Endometrial microvascular endothelial cells (primary cell): ENCODE measurements around the gene TAS2R50. TPM values are rescaled to one million over a fixed set of nuclear protein-coding genes. Genes with fewer than 3 reads are reported as not detected.
"Not testable (repeated sequence)": the region's sequence is repeated elsewhere in the genome, so short reads cannot be mapped to it uniquely, and the experiment has no call there.

ENCODE experiments used
- in situ Hi-C: cut with HindIII; loops from 2 replicates; pipeline ENCODE4 v1.10.0; 2017; ENCODE audit warnings: low sequenced_read_pairs, low pct_unique_long_range_greater_than_20kb; ENCODE audit errors: inconsistent ontology term
- total RNA-seq: library from RNA; depleted of rRNA; stranded (reverse); fragments of >200 nt; gene quantifications from one replicate; pipeline ENCODE4 v1.2.3, GENCODE V29; 2015; ENCODE audit errors: inconsistent ontology term

Gene TAS2R50, protein sequence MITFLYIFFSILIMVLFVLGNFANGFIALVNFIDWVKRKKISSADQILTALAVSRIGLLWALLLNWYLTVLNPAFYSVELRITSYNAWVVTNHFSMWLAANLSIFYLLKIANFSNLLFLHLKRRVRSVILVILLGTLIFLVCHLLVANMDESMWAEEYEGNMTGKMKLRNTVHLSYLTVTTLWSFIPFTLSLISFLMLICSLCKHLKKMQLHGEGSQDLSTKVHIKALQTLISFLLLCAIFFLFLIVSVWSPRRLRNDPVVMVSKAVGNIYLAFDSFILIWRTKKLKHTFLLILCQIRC
- total RNA-seq, result 0.09 TPM

DNA sequence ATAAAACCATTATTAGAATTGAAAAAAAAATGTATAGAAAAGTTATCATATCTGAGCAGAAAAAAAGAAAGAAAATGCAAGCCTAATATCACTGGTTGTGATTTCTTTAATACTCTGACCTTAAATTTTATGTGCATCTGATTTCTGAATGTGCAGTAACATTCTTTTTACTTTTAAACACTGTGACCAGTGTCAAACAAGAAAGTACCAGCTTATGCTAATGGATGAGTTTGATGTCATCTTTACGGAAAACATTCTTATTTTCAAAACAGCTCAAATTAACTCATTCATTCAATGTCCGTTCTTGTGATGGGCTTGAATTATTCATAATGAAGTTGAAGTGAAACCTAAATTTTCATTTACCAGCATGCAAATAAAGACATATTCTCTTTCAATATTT is at the start of gene TAS2R50:
Gene TAS2R50 (minus strand): TSS at position 101 of the 400 bp plus-strand sequence. CDS start 52 bp downstream, at position 49.
- in situ Hi-C loops, result no loop called here

DNA sequence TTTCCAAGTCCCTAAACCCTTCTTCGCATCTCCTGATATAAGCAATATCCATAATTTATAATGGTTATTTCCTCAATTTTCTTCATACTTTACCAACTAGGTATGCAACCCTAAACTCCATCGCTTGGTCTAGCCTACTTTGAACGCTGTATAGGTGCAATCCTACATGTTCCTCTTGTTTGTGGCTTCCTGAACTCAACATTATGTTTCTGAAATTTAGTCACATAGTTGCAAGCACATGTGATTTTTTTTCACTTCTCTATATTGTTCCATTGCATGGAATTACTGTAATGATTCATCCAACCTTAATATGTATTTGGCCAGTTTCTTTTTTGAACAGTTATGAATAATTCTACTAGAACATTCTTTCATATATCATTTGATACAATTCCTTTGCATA is 47.2 kb upstream of the TAS2R50 start:
- in situ Hi-C loops, result not testable (repeated sequence)

DNA sequence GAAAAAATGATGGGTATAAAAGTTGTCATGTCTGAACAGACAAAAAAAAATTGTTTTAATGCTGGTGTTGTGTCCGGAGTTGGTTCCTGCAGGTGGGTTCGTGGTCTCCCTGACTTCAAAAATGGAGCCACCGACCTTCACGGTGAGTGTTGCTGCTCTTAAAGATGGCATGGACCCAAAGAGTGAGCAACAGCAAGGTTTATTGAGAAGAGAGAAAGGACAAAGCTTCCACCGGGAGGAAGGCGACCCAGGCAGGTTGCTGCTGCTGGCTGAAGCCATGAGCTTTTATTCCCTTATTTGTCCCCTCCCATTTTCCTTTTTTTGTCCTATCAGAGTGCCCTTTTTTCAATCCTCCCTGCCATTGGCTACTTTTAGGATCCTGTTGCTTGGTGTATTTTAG is 44.6 kb upstream of the TAS2R50 start, which contains the start of gene TAS2R31:
Gene TAS2R31 (minus strand): TSS at position 101 of the 400 bp plus-strand sequence. CDS start 72 bp downstream, at position 29.
- in situ Hi-C loops, result no loop called here

DNA sequence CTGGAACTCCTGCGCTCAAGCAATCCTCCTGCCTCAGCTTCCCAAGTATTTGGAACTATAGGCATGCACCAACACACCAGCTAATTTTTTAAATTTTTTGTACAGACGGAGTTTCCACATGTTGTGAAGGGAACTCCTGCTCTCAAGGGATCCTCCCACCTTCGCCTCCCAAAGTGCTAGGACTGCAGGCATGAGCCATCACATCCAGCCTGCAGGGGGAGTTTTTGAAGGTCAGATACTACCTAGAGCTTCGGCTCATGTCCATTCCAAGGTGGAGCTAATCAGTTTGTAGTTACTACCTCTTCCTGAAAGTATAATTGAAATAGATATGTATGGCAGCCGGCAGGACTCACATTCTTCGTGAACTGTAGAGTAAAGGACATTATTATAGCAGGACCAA is 39.4 kb upstream of the TAS2R50 start:
- in situ Hi-C loops, result no loop called here

DNA sequence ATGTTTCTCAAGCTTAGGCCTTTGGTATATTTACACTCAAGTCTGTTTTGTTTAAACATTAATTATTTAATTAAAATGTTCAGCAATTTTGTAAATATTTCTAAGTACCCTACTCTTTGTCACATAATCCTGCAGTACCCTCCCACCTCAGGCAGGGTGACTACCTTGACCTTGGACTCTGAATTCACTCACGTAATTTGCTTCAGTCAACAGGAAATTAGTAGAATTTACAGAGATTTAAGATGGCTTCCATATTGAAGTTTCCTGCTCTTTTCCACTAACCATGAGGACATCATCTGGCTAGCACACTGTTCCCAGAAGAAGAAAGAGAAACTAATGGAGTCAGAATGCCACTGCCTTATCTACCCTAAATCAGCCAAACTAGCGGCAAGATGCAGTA is 36.7 kb upstream of the TAS2R50 start:
- in situ Hi-C loops, result no loop called here

DNA sequence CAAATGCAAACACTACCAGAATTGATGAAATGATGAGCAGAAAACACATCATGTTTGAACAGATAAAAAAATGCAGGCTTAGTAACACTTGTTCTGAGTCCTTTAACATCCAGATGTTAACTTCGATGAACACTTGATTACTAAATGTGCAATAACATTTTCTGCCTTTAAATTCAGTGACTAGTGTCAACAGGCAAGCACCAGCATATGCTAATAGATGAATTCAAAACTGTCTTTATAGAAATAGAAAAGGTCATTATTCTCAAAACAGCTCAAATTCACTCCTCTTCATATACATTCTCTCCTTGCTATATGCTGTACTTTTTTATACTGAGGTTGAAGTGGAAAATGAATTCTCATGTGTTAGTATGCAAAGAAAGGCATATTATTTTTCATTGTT is 35.8 kb upstream of the TAS2R50 start, which contains the start of gene TAS2R19:
Gene TAS2R19 (minus strand): TSS at position 101 of the 400 bp plus-strand sequence. CDS start 49 bp downstream, at position 52.
- in situ Hi-C loops, result no loop called here

DNA sequence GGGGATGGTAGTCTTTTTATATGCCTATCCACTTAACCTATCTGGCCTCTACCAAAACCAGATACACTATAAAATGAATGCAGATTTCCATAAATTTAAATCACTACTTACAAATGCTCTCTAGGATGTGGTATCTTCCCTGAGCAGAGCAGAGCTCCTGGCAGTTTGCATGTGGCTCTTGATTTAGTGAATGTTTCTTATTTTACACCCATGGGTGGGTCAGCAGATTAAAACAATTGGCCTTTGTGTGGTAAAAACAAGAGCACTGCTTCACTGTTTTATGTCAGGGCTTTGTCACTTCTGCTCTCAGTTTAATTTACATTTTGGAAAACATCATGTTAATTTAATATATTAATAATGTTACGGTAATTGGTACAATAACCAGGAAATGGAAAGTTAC is 30.2 kb upstream of the TAS2R50 start:
- in situ Hi-C loops, result loop anchor here (10.0 kb wide), 1 partner anchor 58 kb away; no protein-coding TSS in a partner anchor

DNA sequence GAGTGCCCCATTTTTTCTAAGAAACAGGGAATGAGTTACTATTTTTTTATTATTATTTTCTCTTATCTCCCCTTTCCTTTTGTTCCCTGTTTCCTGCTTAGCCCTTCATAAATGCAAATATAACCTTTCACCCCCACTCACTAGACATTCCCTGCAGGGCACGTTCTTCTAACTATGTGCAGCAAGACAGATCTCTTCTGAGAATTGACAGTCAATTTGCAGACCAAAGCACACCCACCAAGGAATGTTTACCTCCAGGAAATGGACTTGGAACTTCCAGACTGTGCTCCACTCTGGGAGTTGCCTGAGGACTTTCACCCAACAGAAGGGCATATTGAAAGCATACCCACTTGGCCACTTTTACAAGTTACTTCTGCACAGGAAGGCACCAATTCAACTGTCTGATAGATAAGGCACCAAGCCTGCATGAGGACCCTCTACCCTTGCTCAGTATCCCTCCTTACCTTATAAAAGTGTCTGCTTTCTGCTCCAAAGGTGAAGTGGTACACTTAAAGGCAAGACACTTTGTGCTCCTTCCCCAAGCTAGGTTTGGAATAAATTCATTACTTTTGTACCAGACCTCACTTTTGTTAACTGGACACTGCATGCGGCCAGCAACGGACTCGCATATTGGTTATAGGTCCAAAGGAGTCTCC is 29.2 kb upstream of the TAS2R50 start:
- in situ Hi-C loops, result loop anchor here (10.0 kb wide), 1 partner anchor 59 kb away; no protein-coding TSS in a partner anchor

DNA sequence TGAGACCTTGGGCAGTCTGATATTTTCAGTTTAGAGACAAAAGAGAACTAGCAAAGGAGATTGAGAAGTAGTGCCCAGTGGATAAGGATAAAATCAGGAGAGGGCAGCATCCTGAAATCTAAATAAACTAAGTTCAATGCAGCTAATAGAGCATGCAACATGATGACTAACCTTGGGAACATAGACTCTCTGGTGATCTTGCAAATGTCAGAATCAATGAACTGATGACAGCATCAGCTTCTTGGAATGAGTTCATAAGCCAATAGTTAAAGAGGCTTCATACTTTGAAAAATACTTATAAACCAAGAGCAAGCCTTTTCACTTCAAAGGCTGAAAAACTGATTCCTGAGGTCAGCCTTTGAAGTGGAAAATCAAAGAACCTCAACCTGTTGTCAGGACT is 27.5 kb upstream of the TAS2R50 start:
- in situ Hi-C loops, result loop anchor here (10.0 kb wide), 1 partner anchor 61 kb away; no protein-coding TSS in a partner anchor

DNA sequence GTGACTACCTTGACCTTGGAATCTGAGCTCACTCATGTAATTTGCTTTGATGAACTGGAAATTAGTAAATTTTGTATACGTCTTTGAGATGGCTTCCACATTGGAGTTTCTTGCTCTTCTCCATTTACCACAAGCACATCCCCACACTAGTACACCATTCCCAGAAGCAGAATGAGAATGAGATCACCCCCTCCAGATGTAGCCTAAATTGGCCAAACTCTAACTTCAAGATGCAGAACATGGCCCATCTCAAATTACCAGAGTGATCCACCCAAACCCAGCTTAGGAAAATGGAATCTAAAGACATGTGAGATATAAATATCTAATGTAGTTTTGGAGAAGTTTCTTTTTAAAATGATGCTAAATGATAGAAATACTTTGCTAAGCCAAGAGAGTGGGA is 20.9 kb upstream of the TAS2R50 start:
- in situ Hi-C loops, result no loop called here

DNA sequence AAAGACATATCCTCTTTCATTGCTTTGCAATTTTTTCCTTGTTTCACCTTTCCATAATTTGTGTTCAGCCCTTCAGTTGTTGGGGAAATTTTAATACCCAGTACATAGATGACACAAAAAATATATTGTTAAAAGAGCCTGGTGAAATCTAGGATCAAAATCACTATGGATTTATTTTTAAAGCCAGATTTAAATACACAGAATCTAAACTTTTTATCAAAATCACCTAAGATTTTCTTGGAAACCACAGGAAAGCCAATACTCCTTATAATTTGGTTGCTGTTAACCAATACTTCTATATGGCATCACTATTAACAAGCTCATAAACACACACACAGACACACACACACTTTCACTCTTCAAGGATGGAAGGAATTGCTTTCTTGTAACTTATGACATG is 11.5 kb upstream of the TAS2R50 start, which contains the start of gene TAS2R20:
Gene TAS2R20 (minus strand): TSS at position 101 of the 400 bp plus-strand sequence. CDS start 429 bp downstream, outside the sequence.
- in situ Hi-C loops, result no loop called here

DNA sequence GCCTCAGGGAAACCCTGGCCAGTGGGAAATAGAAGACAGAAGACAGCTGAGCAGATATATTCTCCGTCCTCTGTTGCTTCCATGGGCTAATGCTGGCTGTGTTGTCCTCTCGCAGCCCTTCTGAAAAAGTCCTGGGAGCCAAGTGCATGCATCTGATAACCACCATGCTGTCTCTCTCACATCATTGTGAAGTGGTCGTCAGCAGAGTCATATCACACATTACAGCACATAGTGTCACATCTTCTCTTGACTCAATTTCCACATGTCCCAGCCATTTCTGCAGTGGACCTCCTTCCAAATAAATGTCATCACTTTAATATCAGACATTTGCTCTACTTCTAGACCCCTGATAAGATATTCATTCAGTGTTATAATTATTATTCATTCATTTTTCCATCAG is 7.6 kb upstream of the TAS2R50 start:
- in situ Hi-C loops, result no loop called here

DNA sequence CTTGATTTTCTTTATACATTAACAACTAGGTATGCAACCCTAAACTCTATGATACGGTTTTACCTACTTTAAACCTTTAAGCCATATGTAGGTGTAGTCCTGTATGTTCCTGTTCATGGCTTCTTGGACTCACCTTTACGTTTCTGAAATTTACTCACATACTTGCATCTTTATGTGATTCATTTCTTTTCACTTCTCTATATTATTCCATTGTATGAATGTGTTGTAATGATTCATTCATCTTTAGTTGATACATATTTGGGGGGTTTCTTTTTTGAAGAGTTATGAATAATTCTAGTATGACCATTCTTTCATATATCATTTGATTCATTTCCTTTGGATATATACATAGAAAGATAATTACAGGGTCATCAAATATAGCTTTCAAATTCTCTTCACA is 2.4 kb upstream of the TAS2R50 start:
- in situ Hi-C loops, result no loop called here

DNA sequence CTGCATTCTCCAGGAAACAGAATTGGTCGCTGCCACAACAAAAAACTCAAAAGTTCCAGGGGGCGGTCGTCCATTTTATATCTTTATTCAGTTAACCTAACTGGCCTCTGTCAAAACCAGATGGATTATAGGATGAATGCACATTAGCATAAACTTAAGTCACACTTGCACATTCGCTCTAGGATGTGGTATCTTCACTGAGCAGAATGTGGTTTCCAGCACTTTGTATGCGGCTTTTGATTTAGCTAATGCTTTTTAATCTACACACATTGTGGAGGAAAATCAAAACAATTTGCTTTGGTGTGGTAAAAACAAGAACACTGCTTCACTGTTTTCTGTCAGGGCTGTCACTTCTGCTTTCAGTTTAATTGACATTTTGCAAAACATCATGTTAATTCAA is 4.5 kb downstream of the TAS2R50 start:
- in situ Hi-C loops, result no loop called here

DNA sequence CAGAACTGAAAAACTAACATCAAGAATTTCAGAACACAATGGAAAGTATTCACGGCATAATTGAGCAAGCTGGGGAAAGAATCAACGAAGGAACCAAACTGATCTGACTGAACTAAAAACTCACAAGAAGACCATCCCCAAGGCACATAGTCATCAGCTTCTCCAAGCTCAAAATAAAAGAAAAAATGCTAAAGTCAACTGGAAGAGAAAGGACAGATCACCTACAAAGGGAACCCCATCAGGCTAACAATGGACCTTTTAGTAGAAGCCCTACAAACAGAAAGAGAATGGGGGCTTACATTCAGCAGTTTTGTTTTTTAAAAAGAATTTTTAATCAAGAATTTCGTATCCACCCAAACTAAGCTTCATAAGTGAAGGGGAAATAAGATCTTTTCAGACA is 11.7 kb downstream of the TAS2R50 start:
- in situ Hi-C loops, result no loop called here

DNA sequence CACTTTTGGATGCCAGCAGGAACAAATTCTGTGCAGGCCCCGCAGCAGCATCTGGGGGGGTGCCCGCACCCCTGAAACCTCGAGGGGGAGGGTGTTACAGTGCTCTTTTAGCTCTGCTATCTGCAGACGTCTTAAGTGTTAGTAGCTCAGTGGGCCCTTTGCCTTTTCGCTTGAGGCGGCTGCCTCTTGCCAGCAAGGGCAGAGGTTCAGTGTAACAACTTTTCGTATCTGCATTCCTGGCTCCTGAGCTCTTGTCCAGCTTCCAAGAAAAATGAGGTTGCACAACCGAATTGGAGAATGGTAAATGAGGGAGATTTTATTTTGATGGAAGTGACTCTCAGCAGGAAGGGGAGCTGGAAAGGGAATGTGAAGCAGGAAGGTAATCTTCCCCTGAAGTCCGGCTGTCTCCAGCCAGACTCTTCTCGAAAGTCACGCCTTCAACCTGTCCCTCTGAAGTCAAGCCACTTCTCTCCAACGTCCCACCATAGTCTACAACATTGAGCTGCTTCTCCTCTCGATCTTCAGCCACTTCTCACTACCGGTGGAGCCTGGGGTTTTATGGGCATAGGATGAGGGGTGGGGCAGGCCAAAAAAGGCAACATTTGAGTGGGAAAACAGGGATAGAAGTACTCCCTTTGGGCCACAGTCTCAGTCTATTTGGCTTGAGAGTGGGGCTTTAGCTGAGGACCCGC is 17.8 kb downstream of the TAS2R50 start:
- in situ Hi-C loops, result no loop called here

DNA sequence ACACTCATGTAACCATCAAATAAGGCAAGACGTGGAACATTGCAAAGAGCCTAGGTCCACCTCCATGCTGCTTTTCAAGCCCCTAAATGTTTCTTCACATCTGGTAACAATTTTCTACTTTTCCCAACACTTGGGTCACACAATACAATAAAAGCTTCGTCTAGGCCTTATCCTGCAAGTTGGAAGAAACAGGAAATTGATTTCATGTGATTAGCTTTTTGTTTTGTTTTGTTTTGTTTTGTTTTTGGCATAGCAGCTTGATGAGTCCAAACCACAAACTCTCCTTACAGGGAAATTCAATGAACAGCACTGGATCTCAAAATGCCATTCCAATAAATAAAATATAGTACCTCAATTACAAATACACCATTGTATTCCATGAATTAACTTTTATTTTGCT is 19.3 kb downstream of the TAS2R50 start:
- in situ Hi-C loops, result no loop called here

DNA sequence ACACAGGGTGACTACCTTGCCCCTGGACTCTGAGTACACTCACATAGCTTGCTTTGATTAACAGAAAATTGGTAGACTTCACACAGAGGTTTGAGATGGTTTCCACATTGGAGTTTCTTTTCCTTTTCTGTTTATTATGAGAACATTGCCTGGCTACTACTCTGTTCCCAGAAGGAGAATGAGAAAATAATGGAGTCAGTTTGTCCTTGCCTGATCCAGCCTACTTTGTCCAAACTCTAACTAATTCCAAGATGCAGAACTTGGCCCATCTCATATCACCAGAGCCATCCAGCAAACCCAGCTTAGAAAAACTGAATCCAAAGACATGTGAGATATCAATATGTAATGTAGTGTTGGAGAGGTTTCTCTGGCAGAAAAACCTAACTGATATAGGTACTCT is 20.4 kb downstream of the TAS2R50 start:
- in situ Hi-C loops, result no loop called here

DNA sequence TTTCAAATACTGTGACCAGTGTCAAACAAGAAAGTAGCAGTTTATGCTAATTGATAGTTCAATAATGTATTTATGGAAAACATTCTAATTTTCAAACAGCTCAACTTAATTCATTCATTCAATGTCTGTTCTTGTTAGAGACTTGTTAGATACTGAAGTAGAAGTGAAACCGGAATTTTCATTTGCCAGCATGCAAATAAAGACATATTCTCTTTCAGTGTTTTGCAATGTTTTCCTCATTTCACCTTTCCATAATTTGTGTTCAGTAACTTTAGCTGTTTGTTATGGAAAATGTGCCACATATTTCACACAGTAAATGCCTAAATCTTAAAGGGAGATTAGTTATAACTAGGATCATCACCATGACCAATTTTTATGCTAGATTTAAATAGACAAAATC is 21.2 kb downstream of the TAS2R50 start:
- in situ Hi-C loops, result no loop called here
